LHCN-M2 (cell line): ENCODE measurements around the gene FRMD4A. TPM values are rescaled to one million over a fixed set of nuclear protein-coding genes. Genes with fewer than 3 reads are reported as not detected.

Experiments
- DNase-seq: peaks from one replicate; pipeline ENCODE4 v3.0.0-alpha.2; 2012; ENCODE audit warnings: low read depth
- total RNA-seq: library from RNA; depleted of rRNA; stranded (reverse); fragments of >200 nt; gene quantifications from 2 replicates; pipeline ENCODE4 v1.2.3, GENCODE V29; 2014

Gene FRMD4A
- total RNA-seq, 1 experiment from 2014 or later = 34.8 TPM

DNA sequence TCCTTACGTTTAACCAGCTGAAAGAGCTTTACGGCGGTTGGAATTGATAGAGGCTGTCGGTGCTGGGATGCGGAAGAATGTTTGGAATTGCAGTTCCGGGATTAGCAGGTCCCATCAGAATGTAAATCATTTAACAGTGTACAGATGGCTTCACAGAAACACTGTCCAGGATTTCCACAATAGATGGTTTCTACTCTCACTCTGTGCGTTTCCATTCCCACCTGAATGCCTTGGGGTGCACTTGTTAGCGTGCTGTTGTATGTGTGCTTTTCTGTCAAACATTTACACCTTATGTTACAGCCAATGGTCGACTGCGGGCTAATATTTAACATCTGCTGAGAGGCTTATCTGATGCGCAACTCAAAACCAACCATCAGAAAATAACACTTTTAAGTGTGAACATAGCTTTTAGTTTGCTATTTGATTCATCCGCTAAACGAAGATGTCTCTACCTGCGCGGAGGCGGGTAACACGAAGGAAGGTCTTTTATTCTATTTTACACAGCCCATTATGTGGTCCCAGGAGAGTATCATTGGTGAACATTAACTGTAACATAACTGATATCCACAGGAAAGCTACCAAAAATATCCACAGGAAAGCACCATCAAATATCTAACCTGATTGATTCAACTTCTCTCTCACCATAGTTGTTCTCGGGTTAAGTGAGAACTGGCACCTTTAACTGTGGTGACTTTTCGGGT is 564.9 kb downstream of the FRMD4A start:
- no peak for DNase-seq

DNA sequence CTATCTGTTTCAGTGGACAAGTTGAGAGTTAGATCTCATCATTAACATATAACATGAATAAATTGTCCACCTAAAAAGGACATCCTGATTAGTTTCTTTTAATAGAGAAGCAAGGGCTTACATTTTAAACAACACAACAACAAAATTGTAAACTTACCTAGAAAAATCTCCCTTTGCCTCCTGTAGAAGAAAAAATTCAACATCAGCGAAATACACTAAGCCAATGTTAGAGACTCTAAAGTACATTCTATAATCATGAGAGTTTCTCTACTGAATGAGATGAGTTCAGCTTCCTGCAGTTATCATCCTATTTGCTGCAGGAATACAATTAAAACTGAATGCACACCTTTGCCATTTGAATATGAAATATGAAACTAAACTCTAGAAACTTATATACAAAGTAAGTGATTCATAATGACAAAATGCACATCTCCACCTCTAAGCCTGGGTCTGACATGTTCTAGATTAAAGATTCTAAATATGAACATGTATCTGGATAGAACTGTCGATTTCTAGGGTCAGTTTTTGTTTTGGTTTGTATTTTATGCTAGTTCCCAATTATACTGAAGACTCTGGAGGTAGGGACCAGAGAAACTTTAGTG is 569.1 kb downstream of the FRMD4A start:
- DNase-seq = no peak

DNA sequence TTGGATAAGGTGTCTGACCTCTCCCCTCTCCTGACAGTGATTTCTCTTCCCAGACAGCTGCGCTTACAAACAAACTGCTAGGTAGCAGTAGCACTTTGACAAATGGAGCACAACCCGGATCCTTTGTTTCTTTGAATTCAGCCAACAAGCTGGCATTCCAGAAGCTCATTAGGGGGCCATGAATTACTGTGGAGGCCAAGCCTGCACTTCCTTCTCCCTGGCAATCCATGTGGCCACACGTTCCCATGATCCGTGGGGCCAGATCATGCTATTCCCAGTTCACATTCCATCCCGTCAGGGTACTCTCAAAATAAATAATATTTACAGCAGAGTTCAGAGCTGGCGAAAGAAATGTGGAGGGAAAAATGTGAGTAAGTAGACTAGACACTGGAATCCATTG is 571.6 kb downstream of the FRMD4A start:
- no peak for DNase-seq

DNA sequence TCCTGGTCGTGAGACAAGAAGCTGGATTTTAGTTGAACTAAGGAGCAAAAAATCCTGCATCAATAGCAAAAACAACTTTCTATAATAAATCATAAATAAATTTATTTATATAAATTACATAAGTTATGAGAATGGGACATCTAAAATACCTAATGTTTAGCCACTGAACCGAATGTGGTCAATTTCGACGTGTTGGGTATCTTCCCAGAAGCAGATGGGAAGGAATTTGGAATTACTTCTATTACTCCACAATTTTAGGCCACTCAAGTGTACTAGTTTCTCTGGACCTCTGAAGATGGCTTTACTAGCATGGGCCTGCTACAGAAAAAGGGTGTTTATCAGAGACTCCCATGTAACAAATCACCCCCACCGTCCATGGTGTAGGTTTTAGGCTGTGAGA is 572.0 kb downstream of the FRMD4A start:
- no peak for DNase-seq

DNA sequence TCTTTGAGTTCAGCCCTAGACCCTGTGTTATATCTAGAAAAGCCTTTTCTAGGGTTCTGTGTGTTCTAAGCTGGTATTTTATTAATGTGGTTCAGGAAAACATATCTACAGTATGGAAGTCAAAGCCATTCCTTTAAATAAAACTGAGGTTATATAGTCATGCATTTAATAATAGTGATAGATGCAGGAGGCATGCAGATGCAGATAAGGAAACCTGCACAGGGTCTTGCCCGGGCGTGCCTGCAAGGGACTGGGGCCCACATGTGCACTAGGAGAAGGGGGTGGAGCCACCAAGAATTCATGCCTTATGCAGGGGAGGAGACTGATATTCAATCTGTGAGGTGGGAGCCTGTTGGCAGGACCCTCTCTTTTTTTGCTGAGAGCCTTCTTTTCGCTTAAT is 572.4 kb downstream of the FRMD4A start:
- peak; percentile 32 for DNase-seq

DNA sequence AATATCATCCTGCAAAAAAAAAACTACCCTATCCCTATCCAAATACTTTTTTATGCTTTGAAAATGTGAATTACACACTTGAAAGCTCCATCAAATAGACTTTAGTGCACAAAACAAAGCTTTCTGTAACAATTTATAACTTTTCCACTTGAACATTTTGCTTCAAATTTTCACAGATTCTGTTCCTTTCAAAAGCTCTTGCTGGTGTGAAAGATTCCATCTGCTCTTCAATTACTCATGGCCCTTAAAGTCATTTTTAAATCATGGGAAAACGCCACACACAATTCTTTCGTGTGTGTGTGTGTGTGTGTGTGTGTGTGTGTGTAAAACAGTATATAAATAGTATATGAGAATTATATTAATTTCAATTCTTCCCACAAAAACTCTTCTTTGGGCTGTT is 576.4 kb downstream of the FRMD4A start:
- DNase-seq = no peak

DNA sequence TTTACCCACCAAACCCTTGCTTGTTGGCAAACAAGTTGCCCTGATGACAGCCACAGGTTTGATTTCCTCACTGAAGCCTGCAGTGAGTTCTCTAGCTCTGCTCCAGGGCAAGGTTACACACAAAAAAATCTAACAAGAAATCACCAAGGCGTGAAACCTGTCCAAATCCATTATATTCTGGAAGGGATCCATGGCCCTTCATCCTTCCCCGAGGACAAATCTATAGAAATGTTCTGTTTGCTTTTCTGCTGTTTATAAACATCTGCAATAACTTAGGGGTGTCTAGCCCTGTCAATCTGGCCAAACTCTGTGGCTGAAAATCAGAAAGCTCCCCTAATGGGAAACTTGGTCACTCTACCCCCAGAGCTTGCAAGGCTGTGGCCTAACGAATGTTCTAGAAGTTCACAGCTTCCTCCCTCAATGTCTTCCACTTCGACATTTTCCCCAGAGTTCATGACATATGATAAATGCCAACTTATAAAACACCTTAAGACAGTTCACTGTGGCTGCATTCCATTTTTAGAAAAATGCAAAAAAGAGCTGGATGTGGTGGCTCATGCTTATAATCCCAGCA is 579.4 kb downstream of the FRMD4A start:
- no peak for DNase-seq

DNA sequence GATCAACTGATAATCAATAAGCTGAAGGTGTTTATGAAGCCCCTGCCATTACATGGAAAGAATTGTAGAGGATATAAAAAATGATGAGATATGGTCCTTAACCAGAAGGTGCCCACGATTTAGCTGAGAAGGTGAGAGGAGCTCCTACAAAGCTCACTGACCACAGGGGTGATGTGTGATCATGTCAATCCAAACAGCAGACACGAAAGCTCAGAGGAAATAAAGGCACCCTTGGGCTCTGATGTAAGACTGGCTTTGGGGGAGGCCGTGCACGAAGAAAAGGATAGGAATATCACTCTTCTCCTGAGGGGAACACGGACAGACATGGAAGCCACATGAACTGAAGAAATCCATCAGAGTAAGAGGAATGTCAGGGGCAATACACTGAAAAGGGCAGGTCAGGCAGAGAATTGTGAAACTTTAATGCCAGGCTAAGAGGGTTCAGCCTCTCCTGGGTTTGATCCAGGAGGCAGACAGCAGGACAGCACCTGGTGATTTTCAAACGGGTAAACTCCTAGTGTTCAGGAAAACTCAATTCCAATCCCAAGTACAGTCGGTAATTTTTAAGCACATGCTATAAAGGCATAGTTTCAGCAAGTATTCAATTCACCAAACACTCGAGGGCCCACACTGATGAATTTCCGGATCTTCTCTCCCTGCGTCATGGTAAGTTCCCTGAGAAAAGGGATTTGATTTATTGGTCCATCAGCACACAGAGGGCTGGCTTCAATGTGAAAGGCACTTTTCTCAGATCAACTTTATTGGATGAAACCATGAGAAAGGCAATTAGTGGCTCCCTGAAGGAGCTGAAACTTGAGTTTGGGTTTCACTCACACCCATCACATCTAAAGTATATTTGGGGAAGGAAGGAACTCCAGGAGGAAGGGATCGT is 580.2 kb downstream of the FRMD4A start:
- no peak for DNase-seq

DNA sequence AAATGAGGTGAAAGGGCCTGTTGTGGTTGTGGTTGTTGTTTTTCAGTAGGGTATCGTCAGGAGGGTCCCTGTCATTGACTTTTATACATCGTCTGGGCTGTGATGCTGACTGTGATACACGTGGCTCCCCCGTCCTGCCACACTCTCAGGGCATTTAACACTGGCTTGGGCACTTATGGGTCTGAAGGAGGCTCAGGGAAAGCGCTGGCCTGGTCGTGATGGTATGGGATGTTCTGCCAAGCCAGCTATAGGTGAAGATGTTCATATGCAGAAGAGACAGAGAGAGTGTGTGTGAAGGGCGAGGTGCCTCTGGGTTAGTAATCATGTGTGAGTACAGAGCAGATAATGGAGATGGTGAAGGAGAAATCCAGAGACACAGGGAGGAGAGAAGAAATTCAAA is 585.5 kb downstream of the FRMD4A start:
- no peak for DNase-seq

DNA sequence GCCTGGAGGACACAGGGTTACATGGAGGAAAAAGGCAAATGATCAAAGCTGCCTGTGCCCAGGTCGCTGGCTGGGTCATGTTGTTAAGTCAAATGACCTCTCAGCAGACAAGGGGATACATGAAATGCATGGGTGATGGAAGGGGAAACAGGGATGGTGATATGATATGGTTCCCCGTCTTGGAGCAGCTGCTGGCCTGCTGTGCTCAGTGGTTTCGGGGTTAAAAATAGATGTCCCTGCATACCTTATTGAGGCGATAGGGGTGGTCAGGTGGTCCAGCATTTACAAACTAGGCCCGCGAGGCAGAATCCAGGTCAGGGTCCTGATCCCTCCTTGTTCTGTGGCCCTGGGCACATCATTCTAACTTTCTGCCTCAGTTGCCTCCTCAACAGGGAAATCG is 586.8 kb downstream of the FRMD4A start:
- DNase-seq = no peak

DNA sequence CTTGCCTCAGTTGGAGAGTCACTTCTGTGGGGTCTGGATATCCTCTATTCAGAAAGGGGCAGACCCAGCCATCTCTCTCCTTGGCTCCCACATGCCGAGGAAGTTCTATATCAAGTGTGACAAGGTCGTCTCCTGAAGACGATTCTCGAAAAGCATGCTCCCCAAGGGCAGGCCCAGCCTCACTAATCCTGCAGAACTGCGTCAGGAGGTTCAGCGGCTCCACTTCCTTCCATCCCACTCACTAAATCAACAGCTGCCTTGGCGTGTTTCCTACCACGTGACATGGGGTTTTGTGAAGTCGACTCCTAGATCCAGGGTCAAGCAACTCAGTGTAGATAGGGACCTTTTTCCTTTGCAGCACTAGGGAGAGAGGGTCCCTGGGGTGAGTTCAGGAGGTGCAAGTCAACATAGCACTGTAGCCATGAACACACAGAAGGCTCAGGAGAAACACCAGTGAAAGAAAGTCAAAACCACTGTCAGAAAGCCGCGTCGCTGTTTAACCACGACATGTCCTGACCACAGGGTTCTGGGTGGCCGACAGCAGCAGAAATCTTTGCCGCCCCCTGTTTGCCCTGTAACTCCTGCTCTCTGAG is 587.5 kb downstream of the FRMD4A start:
- DNase-seq = peak; percentile 83

DNA sequence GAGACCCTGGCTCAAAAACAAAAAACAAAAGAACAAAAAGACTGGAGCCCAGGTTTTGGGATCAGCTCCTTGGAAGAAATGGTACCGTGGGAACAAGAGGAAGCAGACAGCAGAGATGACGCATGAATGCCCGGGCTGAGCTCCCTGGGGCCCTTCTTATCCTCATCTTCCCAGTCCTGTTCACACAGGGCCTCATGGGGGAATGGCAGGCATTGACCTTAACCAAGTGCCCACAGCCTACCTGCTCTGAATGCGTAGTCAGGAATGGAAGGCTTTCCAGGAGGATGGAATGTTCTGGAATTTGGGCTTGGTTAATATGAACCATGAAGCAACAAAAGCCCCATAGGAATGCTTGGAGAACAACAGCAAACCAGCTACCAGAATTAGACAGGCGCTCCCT is 589.3 kb downstream of the FRMD4A start:
- DNase-seq = no peak

DNA sequence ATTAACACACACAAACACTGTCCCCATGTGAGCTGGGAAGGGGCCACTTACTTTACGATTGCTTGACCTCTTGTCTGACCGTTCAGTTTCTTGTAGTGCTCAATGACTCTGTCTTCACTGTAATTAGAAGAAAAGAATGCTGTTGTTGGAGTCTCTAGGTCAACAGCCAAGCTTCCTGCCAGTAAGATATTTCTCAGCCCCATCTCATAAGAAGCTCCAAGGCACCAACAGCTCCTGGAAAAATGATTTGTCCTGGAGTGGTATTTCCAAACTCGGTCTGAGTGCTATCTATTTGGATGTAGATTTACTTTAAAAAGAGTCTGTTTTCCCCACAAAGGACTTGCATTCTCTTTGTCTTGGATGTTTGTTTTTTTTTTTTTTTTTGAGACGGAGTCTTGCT is 590.3 kb downstream of the FRMD4A start:
- DNase-seq = no peak

DNA sequence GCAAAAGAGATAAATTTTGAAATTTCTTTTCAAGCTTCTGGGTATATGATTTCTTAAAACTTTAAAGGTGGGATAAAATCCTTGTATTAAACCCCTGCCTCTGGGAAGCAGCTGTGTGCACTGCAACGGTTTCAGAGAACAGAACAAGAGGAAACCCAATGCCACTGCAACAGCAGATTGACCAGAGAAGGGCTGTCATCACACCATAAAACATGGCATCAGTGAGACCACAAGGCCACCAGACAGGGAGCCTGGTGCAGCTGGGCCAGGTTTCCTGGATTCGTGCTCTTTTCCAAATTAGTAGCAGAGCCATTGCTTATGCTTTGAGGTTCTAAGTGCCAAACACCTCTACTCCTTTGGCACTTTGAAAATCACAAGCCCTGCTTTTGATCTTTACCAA is 591.5 kb downstream of the FRMD4A start:
- DNase-seq = no peak

DNA sequence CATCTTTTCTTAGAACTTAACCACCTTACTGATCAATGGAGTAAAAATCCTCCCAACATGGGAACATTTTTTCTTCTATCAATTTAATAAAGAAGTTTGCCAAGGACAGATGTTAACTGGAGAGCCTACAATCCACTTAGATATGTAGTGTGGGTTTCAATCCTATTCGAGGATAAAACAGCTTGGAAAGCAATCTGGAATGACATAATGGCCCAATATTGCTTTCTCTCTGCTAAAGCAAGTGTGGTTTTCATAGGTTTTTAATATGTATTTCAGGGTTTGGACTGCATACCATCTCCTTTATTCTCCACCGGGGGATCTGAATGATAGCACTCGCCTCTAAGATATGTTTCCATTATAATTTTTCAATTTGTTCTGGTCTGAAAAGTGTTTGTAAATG is 594.2 kb downstream of the FRMD4A start:
- no peak for DNase-seq

DNA sequence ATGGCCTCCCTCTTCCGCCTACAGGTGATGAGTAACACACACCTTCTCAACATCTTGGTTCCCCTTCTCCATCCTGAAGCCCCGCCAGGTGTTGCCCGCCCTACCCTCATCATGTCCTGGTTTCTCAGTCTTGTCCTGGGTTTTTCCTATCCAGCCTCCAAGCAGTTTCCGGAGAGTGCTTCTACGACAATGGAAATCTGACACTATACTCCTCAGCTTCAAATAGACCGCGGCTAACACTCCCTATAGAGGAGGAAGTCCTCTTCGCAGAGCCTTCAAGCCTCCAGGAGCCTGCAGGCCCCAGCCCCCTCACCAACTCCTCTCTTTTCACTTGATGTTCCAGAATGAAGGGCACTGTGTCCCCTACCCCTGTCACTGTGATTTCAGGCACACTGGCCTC is 596.6 kb downstream of the FRMD4A start:
- DNase-seq = no peak

DNA sequence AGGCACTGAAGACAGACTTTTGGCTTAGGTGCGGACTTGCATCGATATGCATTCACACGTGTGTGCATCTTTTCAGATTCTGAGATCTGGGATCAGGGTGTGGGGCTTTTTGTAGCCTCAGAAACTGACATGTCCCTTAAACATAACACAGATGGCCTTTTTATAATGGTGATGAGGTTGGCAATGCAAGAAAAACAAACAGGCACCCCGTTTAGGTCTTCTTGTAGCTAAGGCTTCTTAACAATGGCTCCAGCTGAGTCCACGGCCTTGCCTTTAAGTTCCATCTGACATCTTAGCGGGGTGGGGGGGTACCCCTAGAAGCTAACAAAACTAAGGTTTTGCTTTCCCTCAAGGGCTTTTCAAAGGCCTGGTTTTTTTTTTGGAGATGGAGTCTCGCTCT is 597.7 kb downstream of the FRMD4A start:
- no peak for DNase-seq

DNA sequence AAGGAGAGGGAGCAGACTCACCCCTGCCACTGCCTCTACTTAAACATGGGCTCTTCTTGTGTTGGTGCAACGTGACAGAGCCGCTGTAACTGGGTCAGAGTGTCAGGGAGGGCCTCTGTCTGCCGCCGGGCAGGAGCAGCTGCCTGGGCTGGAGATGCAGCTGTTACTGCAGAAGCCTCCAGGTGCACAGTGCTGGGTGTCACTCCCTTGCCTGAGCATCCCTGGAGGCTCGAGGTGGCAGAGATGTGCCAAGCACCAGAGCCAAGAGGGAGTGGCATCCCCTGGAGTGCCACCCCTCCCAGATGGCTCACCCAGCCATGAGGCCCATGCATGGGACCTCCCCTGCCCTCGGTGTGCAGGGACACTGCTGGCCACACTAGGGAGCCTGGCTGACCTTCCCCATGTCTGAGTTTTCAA is 598.3 kb downstream of the FRMD4A start:
- DNase-seq = no peak

DNA sequence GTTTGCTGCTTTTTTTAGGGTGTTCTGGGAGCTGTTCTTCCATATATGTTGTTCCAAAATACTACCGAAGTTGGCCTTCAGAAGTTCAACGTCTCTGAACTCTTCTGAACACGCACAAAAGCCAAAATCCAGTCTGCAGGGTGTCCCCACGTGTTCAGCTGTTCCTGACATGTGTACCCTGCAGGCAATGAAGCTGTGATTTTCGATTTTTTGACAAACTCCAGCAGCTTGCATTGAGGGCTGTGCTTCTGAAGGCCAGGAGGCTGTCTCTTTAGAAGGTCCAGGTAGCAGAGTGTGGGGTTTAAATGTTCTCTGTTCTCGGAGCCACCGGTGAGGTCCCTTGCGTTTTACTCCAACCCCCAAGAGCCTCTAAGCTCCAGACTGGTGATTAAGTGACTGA is 598.9 kb downstream of the FRMD4A start:
- DNase-seq = no peak

DNA sequence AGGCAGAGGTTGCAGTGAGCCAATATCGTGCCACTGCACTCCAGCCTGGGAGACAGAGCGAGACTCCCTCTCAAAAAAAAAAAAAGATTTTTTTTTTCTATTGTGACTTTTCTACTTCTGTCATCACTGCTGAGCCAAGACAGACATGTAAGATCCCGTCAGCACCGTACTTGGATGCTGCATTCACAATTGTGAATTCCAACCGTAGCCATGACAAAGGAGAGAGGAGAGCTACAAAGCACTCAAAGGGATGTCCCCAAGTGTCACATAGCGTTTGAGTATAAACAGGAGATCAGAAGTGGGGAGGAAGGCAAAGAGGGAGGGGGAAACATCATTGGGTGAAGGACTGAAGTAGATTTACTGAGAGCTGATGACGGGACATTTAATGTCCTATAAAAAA is 599.8 kb downstream of the FRMD4A start:
- DNase-seq = no peak

DNA sequence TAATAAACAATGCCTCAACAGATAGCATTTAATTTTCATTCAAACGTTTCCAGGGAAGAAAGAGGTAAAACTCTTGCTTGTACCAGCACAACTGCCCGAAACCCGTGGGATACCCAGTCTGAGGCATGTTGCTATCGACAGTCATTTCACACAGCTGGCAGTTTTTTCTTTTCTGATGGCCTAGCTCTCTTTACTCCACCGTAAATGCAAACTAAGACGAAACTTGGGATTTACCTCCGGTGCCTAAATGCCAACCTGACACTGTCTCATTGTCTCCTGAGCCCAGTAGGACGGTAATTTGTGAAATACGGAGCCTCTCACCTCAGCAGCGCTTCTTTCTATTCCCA is 600.4 kb downstream of the FRMD4A start:
- no peak for DNase-seq
